ENCODE results near the gene THSD4.
"Not testable (repeated sequence)": the region's sequence is repeated elsewhere in the genome, so short reads cannot be mapped to it uniquely, and the experiment has no call there.

Gene THSD4

DNA sequence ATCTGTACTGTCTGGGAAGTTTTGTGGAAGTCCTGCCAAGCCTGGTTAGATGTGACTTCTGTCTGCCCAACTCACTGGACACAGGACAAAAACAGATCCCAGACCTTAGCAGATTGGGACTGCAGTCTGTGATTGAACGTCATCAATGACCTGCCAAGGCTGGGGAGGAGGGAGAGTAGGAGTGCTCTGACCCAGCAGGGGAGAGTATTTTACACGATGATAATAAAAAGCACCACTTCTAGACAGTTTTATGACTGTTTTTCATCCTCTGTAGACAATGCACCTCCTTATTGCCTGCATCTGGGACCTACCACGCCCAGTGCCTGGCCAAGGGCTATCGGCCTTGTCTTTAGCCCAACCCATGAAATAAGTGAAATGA is 592.8 kb downstream of the THSD4 start:
- Histone ChIP-seq H3K79me2 (ENCODE audit: control insufficient read depth, insufficient read depth, low read length, unreplicated experiment) (no peaks in the 10 kb centered on the region), H3K4me3 (ENCODE audit: low read depth, low read length) (no peak overlapping the region), H3K36me3 (ENCODE audit: insufficient read depth, low read length) (no peaks in the 10 kb centered on the region), H3K27me3 (ENCODE audit: insufficient read depth, low read length) (no peaks in the 10 kb centered on the region), H3K4me1 (ENCODE audit: control insufficient read depth, insufficient read depth, low read length, unreplicated experiment) (peaks cover 20% of the 10 kb centered on the region), H3K27ac (ENCODE audit: low read depth, low read length) (no peak overlapping the region), H2AFZ (ENCODE audit: low read length, unreplicated experiment) (no peak overlapping the region)

DNA sequence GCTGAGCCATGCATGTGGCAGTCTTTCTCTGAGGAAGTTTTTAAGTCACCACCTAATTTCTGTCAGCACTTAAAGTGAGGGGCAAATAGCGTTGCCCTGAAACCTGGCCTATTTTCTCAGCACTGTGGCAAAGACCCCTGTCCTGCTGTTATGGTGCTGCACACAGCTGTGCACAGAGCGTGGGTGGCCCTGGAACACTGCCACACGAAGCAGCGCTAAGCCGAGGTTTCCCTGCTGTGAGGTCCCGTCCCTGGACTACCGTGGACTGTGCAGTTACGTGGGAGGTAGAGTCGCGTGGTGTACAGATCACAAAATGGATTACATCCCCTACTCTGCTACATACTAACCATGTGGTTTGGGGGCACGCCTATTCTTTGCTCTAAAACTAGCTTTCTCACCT is 593.5 kb downstream of the THSD4 start:
- Histone ChIP-seq H3K27ac (ENCODE audit: low read depth, low read length) (no peak overlapping the region), H3K36me3 (ENCODE audit: insufficient read depth, low read length) (no peaks in the 10 kb centered on the region), H3K79me2 (ENCODE audit: control insufficient read depth, insufficient read depth, low read length, unreplicated experiment) (no peaks in the 10 kb centered on the region), H3K4me3 (ENCODE audit: low read depth, low read length) (no peak overlapping the region), H2AFZ (ENCODE audit: low read length, unreplicated experiment) (no peak overlapping the region), H3K27me3 (ENCODE audit: insufficient read depth, low read length) (no peaks in the 10 kb centered on the region), H3K4me1 (ENCODE audit: control insufficient read depth, insufficient read depth, low read length, unreplicated experiment) (peaks cover 20% of the 10 kb centered on the region)

DNA sequence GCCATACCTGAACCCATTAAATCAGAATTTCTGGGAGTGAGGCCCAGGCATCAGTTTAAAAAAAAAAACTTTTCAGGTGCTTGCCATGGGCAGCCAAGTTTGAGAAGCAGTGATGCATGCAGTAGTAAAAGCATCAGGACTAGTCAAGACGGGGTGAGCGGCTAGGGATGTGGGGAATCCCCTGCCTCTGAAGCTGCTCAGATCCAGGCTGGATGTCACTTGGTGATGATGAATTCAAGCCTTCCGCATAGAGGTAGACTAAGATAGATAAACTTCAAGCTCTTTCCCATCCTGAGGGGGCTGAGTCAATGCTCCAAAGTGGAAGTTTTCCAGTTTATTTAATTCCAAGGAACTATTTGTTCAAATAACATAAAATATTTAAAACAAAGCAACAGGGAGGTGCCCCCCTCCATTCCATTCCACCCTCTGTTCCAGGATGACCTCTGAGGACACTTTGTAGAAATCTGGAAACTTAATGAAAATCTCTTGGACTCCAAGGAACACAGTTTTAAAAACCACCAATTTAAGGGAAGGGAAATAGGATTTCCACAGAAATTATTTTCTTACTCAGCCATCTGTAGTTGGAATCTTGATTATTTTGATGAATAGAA is 594.6 kb downstream of the THSD4 start:
- Histone ChIP-seq H3K36me3 (ENCODE audit: insufficient read depth, low read length) (no peaks in the 10 kb centered on the region), H3K27ac (ENCODE audit: low read depth, low read length) (no peak overlapping the region), H3K4me3 (ENCODE audit: low read depth, low read length) (no peak overlapping the region), H3K4me1 (ENCODE audit: control insufficient read depth, insufficient read depth, low read length, unreplicated experiment) (peaks cover 20% of the 10 kb centered on the region), H2AFZ (ENCODE audit: low read length, unreplicated experiment) (no peak overlapping the region), H3K79me2 (ENCODE audit: control insufficient read depth, insufficient read depth, low read length, unreplicated experiment) (no peaks in the 10 kb centered on the region), H3K27me3 (ENCODE audit: insufficient read depth, low read length) (no peaks in the 10 kb centered on the region)

DNA sequence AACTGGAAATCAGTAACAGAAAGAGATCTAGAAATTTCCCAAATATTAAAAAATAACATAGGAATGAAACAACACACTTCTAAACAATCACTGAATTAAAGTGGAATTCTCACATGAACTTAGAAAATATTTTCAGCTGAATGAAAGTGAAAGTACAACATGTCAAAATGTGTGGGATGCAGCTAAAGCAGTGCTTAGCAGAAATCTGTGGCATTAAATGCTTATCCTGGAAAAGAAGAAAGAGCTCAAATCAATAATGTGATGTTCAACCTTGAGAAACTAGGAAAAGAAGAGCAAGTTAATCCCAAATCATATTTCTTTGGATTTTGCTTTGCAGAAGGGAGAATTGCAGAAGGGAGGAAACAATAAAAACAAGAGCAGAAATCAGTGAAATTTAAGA is 596.9 kb downstream of the THSD4 start:
- Histone ChIP-seq H3K4me1 (ENCODE audit: control insufficient read depth, insufficient read depth, low read length, unreplicated experiment) (peaks cover 15% of the 10 kb centered on the region), H3K79me2 (ENCODE audit: control insufficient read depth, insufficient read depth, low read length, unreplicated experiment) (no peaks in the 10 kb centered on the region), H3K4me3 (ENCODE audit: low read depth, low read length) (peak overlapping the region; percentile 67), H3K36me3 (ENCODE audit: insufficient read depth, low read length) (no peaks in the 10 kb centered on the region), H2AFZ (ENCODE audit: low read length, unreplicated experiment) (peak overlapping the region; percentile 61), H3K27ac (ENCODE audit: low read depth, low read length) (no peak overlapping the region), H3K27me3 (ENCODE audit: insufficient read depth, low read length) (no peaks in the 10 kb centered on the region)

DNA sequence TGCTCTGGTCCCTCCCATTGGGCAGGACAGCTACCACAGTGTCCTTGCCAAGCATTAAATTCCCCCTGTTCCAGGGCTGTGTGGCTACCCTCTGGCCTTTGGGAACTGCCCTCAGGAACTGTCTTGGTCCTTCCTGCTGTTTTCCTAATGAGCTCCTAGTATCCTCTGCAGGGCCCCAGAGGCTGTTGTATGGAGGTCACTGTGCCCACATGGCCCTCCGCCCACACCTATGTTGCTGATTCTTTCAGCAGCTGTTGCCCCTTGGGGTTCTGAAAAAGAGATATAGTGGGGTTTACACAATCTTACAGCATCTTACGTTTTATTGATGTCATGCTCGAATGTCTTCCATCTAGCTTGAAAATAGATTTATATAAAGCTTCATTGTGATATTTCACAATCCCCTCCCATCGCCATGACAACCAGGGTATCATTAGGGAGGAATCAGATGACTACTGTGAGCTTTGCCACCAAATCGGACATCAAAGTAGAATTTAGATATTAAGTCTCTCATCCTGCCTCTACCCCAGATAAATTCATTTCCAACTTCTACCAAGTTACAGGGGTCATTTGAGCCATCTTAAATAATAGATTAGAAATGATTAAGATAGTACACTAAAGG is 598.0 kb downstream of the THSD4 start:
- H3K79me2 ChIP-seq (ENCODE audit: control insufficient read depth, insufficient read depth, low read length, unreplicated experiment), result no peaks in the 10 kb centered on the region

DNA sequence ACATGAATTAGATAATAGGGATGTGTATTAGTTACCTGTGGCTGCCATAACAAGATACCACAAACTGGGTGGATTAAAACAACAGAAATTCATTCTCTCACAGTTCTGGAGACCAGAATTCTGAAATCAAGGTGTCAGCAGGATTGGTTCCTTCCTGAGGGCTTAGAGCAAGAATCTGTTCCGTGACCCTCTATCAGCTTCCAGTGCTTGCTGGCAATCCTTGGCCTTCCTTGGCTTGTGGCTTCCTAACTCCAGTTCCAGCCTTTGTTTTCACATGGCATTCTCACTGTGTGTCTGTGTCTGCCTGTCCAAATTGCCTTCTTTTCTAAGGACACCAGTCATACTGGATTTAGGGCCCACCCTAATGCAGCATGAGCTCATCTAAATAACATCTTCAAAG is 600.6 kb downstream of the THSD4 start:
- H2AFZ ChIP-seq (ENCODE audit: low read length, unreplicated experiment), result no peak overlapping the region
- no peaks in the 10 kb centered on the region for H3K27me3 ChIP-seq (ENCODE audit: insufficient read depth, low read length)
- H3K79me2 ChIP-seq (ENCODE audit: control insufficient read depth, insufficient read depth, low read length, unreplicated experiment), result no peaks in the 10 kb centered on the region
- H3K27ac ChIP-seq (ENCODE audit: low read depth, low read length), result no peak overlapping the region
- H3K4me1 ChIP-seq (ENCODE audit: control insufficient read depth, insufficient read depth, low read length, unreplicated experiment), result peaks cover 8% of the 10 kb centered on the region
- no peak overlapping the region for H3K4me3 ChIP-seq (ENCODE audit: low read depth, low read length)
- no peaks in the 10 kb centered on the region for H3K36me3 ChIP-seq (ENCODE audit: insufficient read depth, low read length)

More for the DNA sequence above, 598.0 kb downstream of the THSD4 start:
- Histone ChIP-seq H3K27me3 (ENCODE audit: insufficient read depth, low read length) (no peaks in the 10 kb centered on the region), H3K4me1 (ENCODE audit: control insufficient read depth, insufficient read depth, low read length, unreplicated experiment) (peaks cover 8% of the 10 kb centered on the region), H3K27ac (ENCODE audit: low read depth, low read length) (no peak overlapping the region), H3K36me3 (ENCODE audit: insufficient read depth, low read length) (no peaks in the 10 kb centered on the region), H2AFZ (ENCODE audit: low read length, unreplicated experiment) (no peak overlapping the region), H3K4me3 (ENCODE audit: low read depth, low read length) (no peak overlapping the region)

DNA sequence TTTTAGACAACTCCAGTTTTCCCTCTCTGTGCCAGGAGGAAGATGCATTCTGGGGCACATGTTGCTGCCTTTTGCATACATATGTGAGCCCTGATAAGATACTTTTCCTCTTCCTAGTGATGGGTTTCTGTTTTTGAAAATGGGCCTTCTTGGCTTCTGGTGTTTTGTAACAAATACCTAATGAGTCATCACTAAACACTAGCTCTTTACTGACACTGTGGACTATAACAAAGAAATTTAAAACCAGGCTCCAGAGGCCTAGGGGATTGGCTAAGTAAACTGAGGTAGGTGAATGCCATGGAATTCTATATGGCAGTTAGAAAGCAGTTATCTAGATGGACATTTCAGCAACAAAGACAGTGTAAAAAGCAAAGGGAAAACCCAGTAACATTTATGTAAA is 601.7 kb downstream of the THSD4 start:
- peaks cover 8% of the 10 kb centered on the region for H3K4me1 ChIP-seq (ENCODE audit: control insufficient read depth, insufficient read depth, low read length, unreplicated experiment)
- H3K27ac ChIP-seq (ENCODE audit: low read depth, low read length), result no peak overlapping the region
- no peaks in the 10 kb centered on the region for H3K27me3 ChIP-seq (ENCODE audit: insufficient read depth, low read length)
- H3K4me3 ChIP-seq (ENCODE audit: low read depth, low read length), result no peak overlapping the region
- H3K79me2 ChIP-seq (ENCODE audit: control insufficient read depth, insufficient read depth, low read length, unreplicated experiment), result no peaks in the 10 kb centered on the region
- H3K36me3 ChIP-seq (ENCODE audit: insufficient read depth, low read length), result no peaks in the 10 kb centered on the region
- peak overlapping the region; percentile 42 for H2AFZ ChIP-seq (ENCODE audit: low read length, unreplicated experiment)

DNA sequence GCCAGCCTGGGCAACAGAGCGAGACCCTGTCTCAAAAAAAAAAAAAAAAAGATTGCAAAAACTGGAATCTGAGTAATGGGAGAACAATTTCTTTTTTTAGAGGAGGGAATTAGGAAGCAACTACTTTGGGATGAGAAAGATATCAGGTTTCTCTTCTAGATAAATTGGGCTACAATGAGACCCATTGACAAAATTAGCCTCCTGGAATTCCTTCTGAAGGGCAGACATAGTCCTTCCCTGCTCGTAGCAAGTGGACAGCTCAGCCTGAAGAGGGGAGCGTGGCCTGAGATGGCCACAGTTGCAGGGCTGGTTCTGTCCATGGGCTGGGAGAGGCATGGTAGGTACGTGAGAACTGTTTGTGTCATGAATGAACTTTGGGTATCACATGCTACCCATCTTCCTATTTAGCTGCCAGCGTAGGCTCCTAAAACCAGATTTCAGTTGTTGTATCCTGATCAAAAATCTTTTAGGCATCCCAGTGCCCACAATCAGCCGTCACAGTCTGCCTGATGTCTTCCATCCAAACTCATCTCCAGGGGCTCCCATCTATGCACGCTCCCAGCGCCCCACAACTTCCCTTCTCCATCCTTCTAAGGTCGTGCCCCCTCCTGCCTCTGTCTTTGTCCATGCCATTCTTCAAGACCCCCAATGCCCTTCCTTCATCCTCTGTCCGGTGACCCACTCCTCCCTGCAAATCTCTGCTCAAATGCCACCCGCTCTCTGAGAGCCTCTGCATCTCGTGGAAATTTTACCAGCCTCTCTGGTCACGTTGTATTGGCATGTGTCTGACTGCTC is 603.0 kb downstream of the THSD4 start:
- Histone ChIP-seq H3K27me3 (ENCODE audit: insufficient read depth, low read length) (no peaks in the 10 kb centered on the region), H2AFZ (ENCODE audit: low read length, unreplicated experiment) (no peak overlapping the region), H3K79me2 (ENCODE audit: control insufficient read depth, insufficient read depth, low read length, unreplicated experiment) (no peaks in the 10 kb centered on the region), H3K4me3 (ENCODE audit: low read depth, low read length) (no peak overlapping the region), H3K4me1 (ENCODE audit: control insufficient read depth, insufficient read depth, low read length, unreplicated experiment) (peaks cover 8% of the 10 kb centered on the region), H3K27ac (ENCODE audit: low read depth, low read length) (no peak overlapping the region), H3K36me3 (ENCODE audit: insufficient read depth, low read length) (no peaks in the 10 kb centered on the region)

DNA sequence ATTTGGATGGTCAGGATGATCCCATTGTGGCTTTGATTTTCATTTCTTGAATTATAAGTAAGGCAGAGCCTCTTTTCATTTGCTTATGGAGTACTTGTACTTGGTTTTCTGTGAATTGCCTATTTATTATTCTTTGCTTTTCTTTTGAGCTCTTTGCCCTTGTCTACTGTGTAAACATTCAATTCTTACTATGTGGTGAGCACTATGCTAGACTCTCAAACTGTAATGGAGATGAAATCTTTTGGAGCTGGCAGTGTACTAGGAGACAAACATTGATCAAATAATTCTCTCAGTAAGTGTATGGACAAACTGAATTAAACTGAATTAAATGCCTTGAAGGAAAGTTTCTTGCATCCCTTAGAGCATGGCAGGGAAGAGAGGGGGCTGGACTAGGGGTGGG is 608.1 kb downstream of the THSD4 start:
- H3K79me2 ChIP-seq (ENCODE audit: control insufficient read depth, insufficient read depth, low read length, unreplicated experiment), result no peaks in the 10 kb centered on the region
- H2AFZ ChIP-seq (ENCODE audit: low read length, unreplicated experiment), result no peak overlapping the region
- H3K27ac ChIP-seq (ENCODE audit: low read depth, low read length), result no peak overlapping the region
- H3K4me1 ChIP-seq (ENCODE audit: control insufficient read depth, insufficient read depth, low read length, unreplicated experiment), result no peaks in the 10 kb centered on the region
- no peaks in the 10 kb centered on the region for H3K27me3 ChIP-seq (ENCODE audit: insufficient read depth, low read length)
- no peak overlapping the region for H3K4me3 ChIP-seq (ENCODE audit: low read depth, low read length)
- H3K36me3 ChIP-seq (ENCODE audit: insufficient read depth, low read length), result no peaks in the 10 kb centered on the region

DNA sequence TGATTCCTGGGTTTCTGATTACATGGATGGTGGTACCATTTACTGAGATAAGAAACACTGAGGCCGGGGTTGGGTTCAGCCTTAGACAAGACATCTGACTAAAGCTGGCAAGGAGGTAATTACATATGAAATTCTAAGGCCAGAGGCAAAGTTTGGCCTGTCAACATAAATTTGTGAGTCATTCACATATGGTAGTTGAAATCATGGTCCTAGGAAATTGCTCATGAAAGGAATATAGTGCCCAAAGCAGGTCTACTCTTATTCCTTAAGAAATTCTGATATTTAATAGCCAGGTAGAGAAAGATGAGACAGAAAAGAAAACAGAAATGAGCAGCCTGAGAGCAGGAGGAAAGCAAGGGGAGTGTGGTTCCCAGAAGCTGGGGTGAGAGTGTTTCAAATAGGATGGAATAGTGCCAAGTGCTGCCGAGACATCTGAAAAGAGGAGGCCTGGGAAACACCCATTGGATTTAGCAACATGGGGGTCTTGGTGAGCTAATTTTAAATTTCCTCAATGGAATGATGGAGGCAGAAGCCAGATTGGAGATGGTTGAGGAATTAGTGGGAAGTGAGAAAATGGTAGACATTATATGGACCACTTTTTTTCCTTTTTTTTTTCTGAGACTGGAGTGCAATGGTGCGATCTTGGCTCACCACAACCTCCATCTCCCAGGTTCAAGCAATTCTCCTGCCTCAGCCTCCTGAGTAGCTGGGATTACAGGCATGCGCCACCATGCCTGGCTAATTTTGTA is 610.1 kb downstream of the THSD4 start:
- not testable (repeated sequence) for H2AFZ ChIP-seq (ENCODE audit: low read length, unreplicated experiment); H3K79me2 ChIP-seq (ENCODE audit: control insufficient read depth, insufficient read depth, low read length, unreplicated experiment); H3K4me1 ChIP-seq (ENCODE audit: control insufficient read depth, insufficient read depth, low read length, unreplicated experiment); H3K27ac ChIP-seq (ENCODE audit: low read depth, low read length); H3K36me3 ChIP-seq (ENCODE audit: insufficient read depth, low read length); H3K27me3 ChIP-seq (ENCODE audit: insufficient read depth, low read length); H3K4me3 ChIP-seq (ENCODE audit: low read depth, low read length)

All from ACC112 (cell line).